T-cell (primary cell): ENCODE results near the gene NDUFA12. TPM values are rescaled to one million over a fixed set of nuclear protein-coding genes. Genes with fewer than 3 reads are reported as not detected.

Experiments used
- ATAC-seq, 4 experiments: fragments of 200-7000 bp in 3 of 4; fragments of 150-1000 bp in 1 of 4; cut with Tn5 transposase; replicated peaks in 1 of 4; 1 replicate in 3 of 4; 2 replicates in 1 of 4; pipeline ENCODE4 v1.10.0; 2021; ENCODE audit warnings: moderate library complexity in 3 of 4, mild to moderate bottlenecking in 2 of 4, moderate number of reproducible peaks in 1 of 4
- CTCF ChIA-PET, 2 donors: fragments of 300-600 bp; sonication (Branson Sonifier 250); formaldehyde crosslinking; loops; one replicate each; lab custom pipeline; 2022; ENCODE audit warnings: antibody characterized with exemption in 2 of 2; lab: Charles Lee
- POLR2A ChIA-PET, 2 donors: fragments of 300-600 bp; sonication (Branson Sonifier 250); formaldehyde crosslinking; loops; one replicate each; lab custom pipeline; 2022; ENCODE audit warnings: antibody characterized with exemption in 2 of 2; lab: Charles Lee
- DNase-seq, 35 experiments: peaks; one replicate each; pipeline versions ENCODE4 v3.0.0 to v3.0.0-alpha.2; 2013 to 2023
- H3K27ac ChIP-seq: one replicate; pipeline ENCODE4 v1.5.1; 2013; ENCODE audit warnings: low read length
- H3K27me3 ChIP-seq, 2 experiments: replicated peaks in 1 of 2; 1 replicate in 1 of 2; 2 replicates in 1 of 2; pipeline versions ENCODE4 v1.6.1 to v1.7.0; 2013; ENCODE audit warnings: low read length in 1 of 2, mixed read lengths in 1 of 2; ENCODE audit not compliant: control insufficient read depth in 2 of 2, insufficient read depth in 2 of 2; ENCODE audit errors: extremely low read depth in 1 of 2
- H3K36me3 ChIP-seq, 2 donors: 1 replicate in 1 of 2; 2 replicates in 1 of 2; pipeline versions ENCODE4 v1.6.1 to v1.7.0; 2013; ENCODE audit warnings: low read length in 1 of 2; ENCODE audit not compliant: control insufficient read depth in 2 of 2, insufficient read depth in 1 of 2; ENCODE audit errors: extremely low read depth in 1 of 2
- H3K4me1 ChIP-seq, 2 experiments: 1 replicate in 1 of 2; 2 replicates in 1 of 2; pipeline versions ENCODE4 v1.6.1 to v1.7.0; 2013; ENCODE audit warnings: low read length in 2 of 2, mixed read lengths in 1 of 2; ENCODE audit not compliant: insufficient read depth in 2 of 2, control insufficient read depth in 1 of 2; ENCODE audit errors: extremely low read depth in 1 of 2
- H3K4me3 ChIP-seq, 2 donors: 1 replicate in 1 of 2; 2 replicates in 1 of 2; pipeline versions ENCODE4 v1.5.1 to v1.7.0; 2013; ENCODE audit warnings: mild to moderate bottlenecking in 2 of 2, low read length in 1 of 2, moderate library complexity in 1 of 2; ENCODE audit not compliant: control insufficient read depth in 1 of 2; ENCODE audit errors: extremely low read depth in 1 of 2
- H3K9me3 ChIP-seq: 2 replicates; pipeline ENCODE4 v1.7.0; 2013
- H3K27ac Mint-ChIP-seq, 2 donors: one replicate each; pipeline ENCODE4 v1.8.0; 2020 to 2021; ENCODE audit warnings: mild to moderate bottlenecking in 2 of 2, mixed read lengths in 2 of 2
- H3K27me3 Mint-ChIP-seq, 2 donors: one replicate each; pipeline ENCODE4 v1.8.0; 2021 to 2022; ENCODE audit warnings: mixed read lengths in 2 of 2
- H3K36me3 Mint-ChIP-seq: one replicate; pipeline ENCODE4 v1.8.0; 2021; ENCODE audit warnings: mixed read lengths
- H3K4me1 Mint-ChIP-seq, 3 donors: one replicate each; pipeline ENCODE4 v1.8.0; 2020 to 2022; ENCODE audit warnings: mixed read lengths in 3 of 3, mild to moderate bottlenecking in 1 of 3
- H3K4me3 Mint-ChIP-seq, 3 donors: one replicate each; pipeline ENCODE4 v1.8.0; 2020 to 2022; ENCODE audit warnings: mild to moderate bottlenecking in 3 of 3, mixed read lengths in 3 of 3, moderate library complexity in 3 of 3
- H3K9me3 Mint-ChIP-seq, 3 donors: one replicate each; pipeline ENCODE4 v1.8.0; 2020 to 2022; ENCODE audit warnings: mixed read lengths in 3 of 3
- WGBS: methylation state at CpG from one replicate; pipeline ENCODE4 v1.1.5; 2013; ENCODE audit warnings: missing lambda C conversion rate; ENCODE audit not compliant: insufficient coverage; 5-methylcytosine and 5-hydroxymethylcytosine counted together
- total RNA-seq, 35 experiments: library from RNA in 6 of 35; stranded (reverse) in 6 of 35; fragments of 120-200 nt in 1 of 35; gene quantifications; one replicate each; pipeline versions ENCODE4 v1.2.1 to v1.2.4 and lab custom pipeline; 2013 to 2026

Gene NDUFA12
- total RNA-seq, 5 donors from 2014 or later (not counting 1 experiment from before 2014, with no cell fraction given), result 56.2 to 120 (median 67.6) TPM

- H3K27me3 ChIP-seq, result no peaks in the 10 kb centered on the region
- no peaks in the 10 kb centered on the region for H3K36me3 ChIP-seq
- no peaks in the 10 kb centered on the region for H3K9me3 ChIP-seq
- ATAC-seq (no peak), DNase-seq (no peak)
- POLR2A ChIA-PET, result no interaction called here
- no peak overlapping the region for H3K4me3 ChIP-seq
- no peaks in the 10 kb centered on the region for H3K4me1 Mint-ChIP-seq
- H3K4me1 ChIP-seq, result no peaks in the 10 kb centered on the region
- H3K36me3 Mint-ChIP-seq, result no peaks in the 10 kb centered on the region
- H3K27me3 Mint-ChIP-seq, result peaks cover 1 to 4% of the 10 kb centered on the region in 2 donors
- CTCF ChIA-PET, result no interaction called here
- H3K27ac Mint-ChIP-seq, result no peak overlapping the region
- H3K4me3 Mint-ChIP-seq, result no peak overlapping the region
- no peak overlapping the region for H3K27ac ChIP-seq
- H3K9me3 Mint-ChIP-seq, result no peaks in the 10 kb centered on the region
These were observed 42.2 kb downstream of the NDUFA12 start for GRCh38 chr12:94961256-94961824.

DNA sequence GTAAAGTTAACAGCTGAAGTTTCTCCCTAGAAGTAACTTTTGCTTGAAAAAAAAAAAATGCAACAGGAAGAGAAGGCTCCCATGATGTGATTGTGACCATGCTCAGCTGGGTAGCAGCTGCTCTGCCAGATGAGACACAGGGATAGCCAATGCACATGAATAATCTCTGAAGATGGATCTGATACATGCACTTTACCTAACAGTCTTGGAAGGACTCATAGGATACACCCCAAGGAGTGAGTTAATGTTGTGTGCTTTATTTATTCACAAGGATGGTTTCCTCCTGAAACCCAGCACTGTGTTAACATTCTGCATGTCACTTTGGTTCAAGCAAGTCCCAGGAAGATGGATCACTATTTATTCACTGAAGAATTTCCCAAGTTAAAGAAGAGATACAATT lies 46.5 kb downstream of the NDUFA12 start:
- no peaks in the 10 kb centered on the region for H3K9me3 Mint-ChIP-seq
- H3K27me3 Mint-ChIP-seq, result peaks cover 18 to 21% of the 10 kb centered on the region in 2 donors
- DNase-seq, result no peak
- peaks cover 0 to 6% (median 2%) of the 10 kb centered on the region in 3 donors for H3K4me1 Mint-ChIP-seq
- Histone ChIP-seq H3K4me3 (no peak overlapping the region), H3K9me3 (no peaks in the 10 kb centered on the region), H3K27ac (no peak overlapping the region), H3K4me1 (no peaks in the 10 kb centered on the region), H3K27me3 (peaks cover 0 to 5% of the 10 kb centered on the region in 2 experiments), H3K36me3 (no peaks in the 10 kb centered on the region)
- ATAC-seq, result no peak
- CTCF ChIA-PET, result interaction anchor here (0.6 kb wide), 2 partner anchors 59 to 865 kb away, joined by 3 to 7 read pairs; no protein-coding TSS in a partner anchor
- no peak overlapping the region for H3K4me3 Mint-ChIP-seq
- POLR2A ChIA-PET, result interaction anchor here in 1 of 2 donors (0.6 kb wide), 1 partner anchor 1301 kb away, joined by 11 read pairs; no protein-coding TSS in a partner anchor
- no peak overlapping the region for H3K27ac Mint-ChIP-seq
- H3K36me3 Mint-ChIP-seq, result no peaks in the 10 kb centered on the region

DNA sequence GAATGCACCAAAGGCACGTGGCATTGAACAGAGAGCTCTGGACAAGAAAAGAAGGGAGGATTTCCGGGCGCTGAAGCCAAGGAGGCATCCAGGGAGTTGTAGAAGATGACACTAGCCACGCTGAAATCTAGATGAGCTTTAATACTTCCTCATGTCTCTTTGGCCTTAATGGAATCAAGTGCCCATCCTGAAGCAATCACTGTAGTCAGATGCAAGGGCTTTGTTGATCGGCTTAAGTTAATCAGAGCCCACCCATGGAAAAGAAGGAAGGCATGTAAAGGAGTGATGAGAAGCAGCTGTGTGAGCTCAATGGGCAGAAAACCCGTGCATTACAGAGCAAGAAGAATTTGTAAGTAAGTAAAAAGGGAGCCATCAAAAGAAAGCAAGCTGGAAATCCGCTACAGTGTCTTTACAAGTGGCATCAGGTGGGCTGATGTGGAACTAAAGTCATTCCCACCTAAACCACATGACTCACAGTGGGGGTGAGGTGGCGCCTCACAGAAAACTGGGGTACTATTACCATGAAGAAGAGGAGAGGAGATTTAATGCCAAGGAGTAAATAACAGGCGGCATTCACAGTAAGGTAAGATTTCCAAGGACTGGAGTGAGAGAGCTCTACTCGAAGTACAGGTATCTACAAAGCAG lies 48.4 kb downstream of the NDUFA12 start:
- Histone ChIP-seq H3K4me1 (no peaks in the 10 kb centered on the region), H3K27ac (no peak overlapping the region), H3K27me3 (peaks cover 0 to 8% of the 10 kb centered on the region in 2 experiments), H3K9me3 (no peaks in the 10 kb centered on the region), H3K36me3 (no peaks in the 10 kb centered on the region), H3K4me3 (no peak overlapping the region)
- H3K36me3 Mint-ChIP-seq, result no peaks in the 10 kb centered on the region
- no peak overlapping the region for H3K27ac Mint-ChIP-seq
- no peak for DNase-seq
- no peak for ATAC-seq
- POLR2A ChIA-PET, result no interaction called here
- no peaks in the 10 kb centered on the region for H3K9me3 Mint-ChIP-seq
- WGBS, result 81% methylated on average over 3 of the region's 10 CpGs
- peaks cover 22 to 25% of the 10 kb centered on the region in 2 donors for H3K27me3 Mint-ChIP-seq
- peaks cover 0 to 6% (median 2%) of the 10 kb centered on the region in 3 donors for H3K4me1 Mint-ChIP-seq
- CTCF ChIA-PET, result interaction anchor here in 1 of 2 donors (0.5 kb wide), 1 partner anchor 580 kb away, joined by 3 read pairs; no protein-coding TSS in a partner anchor
- no peak overlapping the region for H3K4me3 Mint-ChIP-seq

DNA sequence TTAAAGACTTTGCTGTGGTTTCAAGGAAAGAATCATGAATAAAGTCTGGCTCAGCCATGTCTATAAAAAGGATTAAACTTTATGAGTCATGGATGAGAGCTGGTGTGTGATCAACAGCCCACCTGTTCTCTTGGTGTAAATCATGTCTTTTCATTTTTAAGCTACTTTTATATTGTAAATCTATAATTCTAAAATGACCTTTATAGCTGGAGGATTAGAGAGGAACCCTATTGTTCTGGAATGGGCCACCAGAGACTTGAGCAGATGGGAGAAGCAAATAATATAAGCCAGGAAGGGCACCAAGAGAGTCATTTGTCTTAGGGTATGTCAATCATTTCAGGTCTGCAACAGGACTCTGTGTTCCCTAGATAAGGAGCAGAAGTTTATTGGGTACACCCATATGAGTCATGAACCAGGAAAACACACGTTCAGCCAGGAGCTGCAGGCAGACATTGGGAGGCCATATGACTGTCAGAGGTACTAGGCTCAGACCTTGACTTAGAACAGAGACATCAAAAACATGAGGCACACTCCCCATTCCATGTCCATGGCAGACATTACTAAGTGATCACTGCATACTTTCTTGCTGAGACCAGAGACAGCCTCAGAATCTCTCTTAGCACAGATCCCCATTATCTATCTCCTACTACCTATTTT lies 49.3 kb downstream of the NDUFA12 start:
- Histone ChIP-seq H3K4me1 (no peaks in the 10 kb centered on the region), H3K27ac (no peak overlapping the region), H3K9me3 (no peaks in the 10 kb centered on the region), H3K27me3 (peaks cover 0 to 12% of the 10 kb centered on the region in 2 experiments), H3K4me3 (no peak overlapping the region), H3K36me3 (no peaks in the 10 kb centered on the region)
- POLR2A ChIA-PET, result no interaction called here
- CTCF ChIA-PET, result interaction anchor here in 1 of 2 donors (0.6 kb wide), 1 partner anchor 522 kb away, joined by 3 read pairs; no protein-coding TSS in a partner anchor
- Mint-ChIP-seq H3K36me3 (no peaks in the 10 kb centered on the region), H3K4me1 (peaks cover 0 to 11% (median 2%) of the 10 kb centered on the region in 3 donors), H3K9me3 (no peaks in the 10 kb centered on the region), H3K4me3 (no peak overlapping the region), H3K27me3 (peaks cover 24 to 26% of the 10 kb centered on the region in 2 donors), H3K27ac (no peak overlapping the region)
- 56% methylated on average over 1 of the region's 1 CpG for WGBS
- DNase-seq (no peak), ATAC-seq (no peak)

DNA sequence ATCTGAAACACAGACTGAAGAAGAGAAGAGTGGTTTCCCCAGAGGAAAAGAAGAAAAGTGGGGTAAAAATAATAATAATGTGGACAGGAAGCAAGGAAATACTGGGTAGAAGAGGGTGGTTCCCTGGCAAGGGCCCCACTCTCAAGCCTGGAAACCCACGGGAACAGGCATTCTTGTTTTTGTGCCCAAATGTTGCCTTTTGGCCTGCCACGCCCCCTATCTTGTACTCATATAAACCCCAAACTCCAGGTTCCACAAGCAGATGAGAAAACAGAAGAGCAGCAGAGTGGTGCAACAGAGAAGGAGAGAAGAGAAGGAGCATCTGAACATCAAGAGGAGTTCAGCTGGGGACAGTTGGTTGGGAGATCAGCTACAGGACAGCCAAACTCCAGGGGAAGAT lies 51.2 kb downstream of the NDUFA12 start:
- H3K9me3 Mint-ChIP-seq, result no peaks in the 10 kb centered on the region
- DNase-seq (no peak), ATAC-seq (no peak)
- H3K27me3 Mint-ChIP-seq, result peaks cover 28 to 29% of the 10 kb centered on the region in 2 donors
- H3K4me3 Mint-ChIP-seq, result no peak overlapping the region
- Histone ChIP-seq H3K27me3 (peaks cover 0 to 20% of the 10 kb centered on the region in 2 experiments), H3K4me1 (no peaks in the 10 kb centered on the region), H3K27ac (no peak overlapping the region), H3K4me3 (no peak overlapping the region), H3K9me3 (no peaks in the 10 kb centered on the region), H3K36me3 (no peaks in the 10 kb centered on the region)
- ChIA-PET POLR2A (no interaction called here), CTCF (interaction anchor here in 1 of 2 donors (1.3 kb wide), 1 partner anchor 11 kb away, joined by 3 read pairs; no protein-coding TSS in a partner anchor)
- no CpG with 5 or more reads among the region's 2 CpGs for WGBS
- no peaks in the 10 kb centered on the region for H3K36me3 Mint-ChIP-seq
- peaks cover 0 to 13% (median 2%) of the 10 kb centered on the region in 3 donors for H3K4me1 Mint-ChIP-seq
- H3K27ac Mint-ChIP-seq, result no peak overlapping the region
